Natural killer cell (primary cell): ENCODE measurements around the gene JADE2. TPM values are rescaled to one million over a fixed set of nuclear protein-coding genes. Genes with fewer than 3 reads are reported as not detected.
"Not testable (repeated sequence)": the region's sequence is repeated elsewhere in the genome, so short reads cannot be mapped to it uniquely, and the experiment has no call there.

ENCODE experiments used
- ATAC-seq, 3 donors: fragments of 150-1000 bp in 2 of 3; fragments of 200-7000 bp in 1 of 3; cut with Tn5 transposase; 1 replicate in 1 of 3; 2 replicates in 2 of 3; pipeline ENCODE4 v1.10.0; 2021; ENCODE audit warnings: mild to moderate bottlenecking in 2 of 3, moderate library complexity in 2 of 3
- DNase-seq, 2 donors: peaks; one replicate each; pipeline versions ENCODE4 v3.0.0 to v3.0.0-alpha.2; 2013 to 2021; ENCODE audit warnings: mixed read lengths in 1 of 2
- H3K27ac ChIP-seq: one replicate; pipeline ENCODE4 v1.5.1; 2013; ENCODE audit warnings: mild to moderate bottlenecking, low read length
- H3K27me3 ChIP-seq: one replicate; pipeline ENCODE4 v1.6.1; 2013; ENCODE audit warnings: low read length; ENCODE audit not compliant: control insufficient read depth, insufficient read depth
- H3K36me3 ChIP-seq: one replicate; pipeline ENCODE4 v1.6.1; 2013; ENCODE audit warnings: low read length; ENCODE audit not compliant: control insufficient read depth, insufficient read depth
- H3K4me1 ChIP-seq: one replicate; pipeline ENCODE4 v1.6.1; 2013; ENCODE audit warnings: low read length; ENCODE audit not compliant: control insufficient read depth, insufficient read depth
- H3K4me3 ChIP-seq: one replicate; pipeline ENCODE4 v1.5.1; 2013; ENCODE audit warnings: low read length
- H3K9me3 ChIP-seq: one replicate; pipeline ENCODE4 v1.6.1; 2013; ENCODE audit warnings: low read length; ENCODE audit not compliant: control insufficient read depth, insufficient read depth
- H3K27ac Mint-ChIP-seq, 2 donors: one replicate each; pipeline ENCODE4 v1.8.0; 2022; ENCODE audit warnings: mild to moderate bottlenecking in 2 of 2, mixed read lengths in 2 of 2, moderate library complexity in 1 of 2
- H3K27me3 Mint-ChIP-seq, 2 donors: one replicate each; pipeline ENCODE4 v1.8.0; 2022; ENCODE audit warnings: low read depth in 2 of 2, mixed read lengths in 2 of 2
- H3K36me3 Mint-ChIP-seq: one replicate; pipeline ENCODE4 v1.8.0; 2022; ENCODE audit warnings: mixed read lengths
- H3K4me1 Mint-ChIP-seq, 2 donors: one replicate each; pipeline ENCODE4 v1.8.0; 2022; ENCODE audit warnings: mixed read lengths in 2 of 2
- H3K4me3 Mint-ChIP-seq: one replicate; pipeline ENCODE4 v1.8.0; 2022; ENCODE audit warnings: mild to moderate bottlenecking, moderate library complexity, mixed read lengths
- H3K9me3 Mint-ChIP-seq, 2 donors: one replicate each; pipeline ENCODE4 v1.8.0; 2022; ENCODE audit warnings: mixed read lengths in 2 of 2
- WGBS: methylation state at CpG from one replicate; pipeline ENCODE4 v1.1.7; 2013; ENCODE audit warnings: missing lambda C conversion rate; ENCODE audit not compliant: insufficient coverage; 5-methylcytosine and 5-hydroxymethylcytosine counted together
- intact Hi-C: fragments of 100-400 bp; cut with micrococcal nuclease; formaldehyde crosslinking; loops from one replicate; pipeline ENCODE4 v1.14.2; 2022
- total RNA-seq, 4 donors: library from RNA; stranded (reverse); fragments of 120-200 nt in 1 of 4; gene quantifications; one replicate each; pipeline versions ENCODE4 v1.2.3 to v1.2.4, GENCODE V29; 2013 to 2022
- TF ChIP-seq, protein P1 (sequence below): fragments of 200-600 bp; IDR thresholded peaks from one replicate; pipeline ENCODE4 v1.8.0; 2022; ENCODE audit warnings: antibody characterized with exemption

The JADE2 gene
- total RNA-seq, 3 donors from 2014 or later (not counting 1 experiment from before 2014, with no cell fraction given): 130 to 174 (median 173) TPM

DNA sequence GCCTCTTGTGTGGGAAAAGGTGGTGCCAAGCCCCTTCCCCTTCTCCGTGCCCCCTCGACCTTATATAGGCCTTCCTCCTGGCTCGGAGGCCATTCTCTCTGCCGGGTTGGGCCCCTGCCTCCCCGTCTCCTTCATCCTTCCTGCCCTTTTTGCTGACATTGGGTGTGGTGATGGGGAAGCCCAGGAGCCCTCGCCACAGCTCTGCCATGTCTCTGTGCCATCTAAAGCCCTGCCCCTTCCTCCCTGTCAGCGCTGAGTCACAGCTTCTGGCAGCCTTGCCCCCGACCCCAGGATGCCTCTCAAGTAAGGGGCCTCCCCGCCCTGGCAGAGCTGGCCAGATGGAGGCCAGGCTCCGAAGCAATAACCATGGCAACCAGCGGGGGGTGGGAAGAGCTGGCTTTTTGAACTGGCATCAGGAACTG lies 30.4 kb downstream of the JADE2 start:
- H3K4me3 ChIP-seq: no peak overlapping the region
- H3K36me3 ChIP-seq: peaks cover 51% of the 10 kb centered on the region
- no peaks in the 10 kb centered on the region for H3K27me3 ChIP-seq
- peaks cover 47% of the 10 kb centered on the region for H3K4me1 ChIP-seq
- Mint-ChIP-seq H3K27ac (peak overlapping the region; percentile 92 to 94), H3K4me3 (peak overlapping the region; percentile 40), H3K27me3 (no peaks in the 10 kb centered on the region), H3K36me3 (no peaks in the 10 kb centered on the region), H3K4me1 (peaks cover 41 to 52% of the 10 kb centered on the region in 2 donors), H3K9me3 (no peaks in the 10 kb centered on the region)
- intact Hi-C loops: loop anchor here (1.0 kb wide), 1 partner anchor 31 kb away; the partner anchor contains the start of gene JADE2
- TF ChIP-seq, protein P1, sequence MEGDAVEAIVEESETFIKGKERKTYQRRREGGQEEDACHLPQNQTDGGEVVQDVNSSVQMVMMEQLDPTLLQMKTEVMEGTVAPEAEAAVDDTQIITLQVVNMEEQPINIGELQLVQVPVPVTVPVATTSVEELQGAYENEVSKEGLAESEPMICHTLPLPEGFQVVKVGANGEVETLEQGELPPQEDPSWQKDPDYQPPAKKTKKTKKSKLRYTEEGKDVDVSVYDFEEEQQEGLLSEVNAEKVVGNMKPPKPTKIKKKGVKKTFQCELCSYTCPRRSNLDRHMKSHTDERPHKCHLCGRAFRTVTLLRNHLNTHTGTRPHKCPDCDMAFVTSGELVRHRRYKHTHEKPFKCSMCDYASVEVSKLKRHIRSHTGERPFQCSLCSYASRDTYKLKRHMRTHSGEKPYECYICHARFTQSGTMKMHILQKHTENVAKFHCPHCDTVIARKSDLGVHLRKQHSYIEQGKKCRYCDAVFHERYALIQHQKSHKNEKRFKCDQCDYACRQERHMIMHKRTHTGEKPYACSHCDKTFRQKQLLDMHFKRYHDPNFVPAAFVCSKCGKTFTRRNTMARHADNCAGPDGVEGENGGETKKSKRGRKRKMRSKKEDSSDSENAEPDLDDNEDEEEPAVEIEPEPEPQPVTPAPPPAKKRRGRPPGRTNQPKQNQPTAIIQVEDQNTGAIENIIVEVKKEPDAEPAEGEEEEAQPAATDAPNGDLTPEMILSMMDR: no peak
- ATAC-seq (peak; percentile 91 to 94 (median 92)), DNase-seq (peak; percentile 71 to 91)
- no peaks in the 10 kb centered on the region for H3K9me3 ChIP-seq
- 6% methylated on average over 8 of the region's 11 CpGs for WGBS
- peak overlapping the region; percentile 69 for H3K27ac ChIP-seq

DNA sequence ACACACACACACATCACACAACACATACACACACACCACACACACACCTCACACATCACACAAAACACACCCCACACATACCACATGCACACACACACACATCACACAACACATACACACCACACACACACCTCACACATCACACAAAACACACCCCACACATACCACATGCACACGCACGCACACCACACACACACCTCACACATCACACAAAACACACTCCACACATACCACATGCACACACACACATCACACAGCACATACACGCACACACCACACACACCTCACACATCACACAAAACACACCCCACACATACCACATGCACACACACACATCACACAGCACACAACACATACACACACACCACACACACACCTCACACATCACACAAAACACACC lies 31.1 kb downstream of the JADE2 start:
- not testable (repeated sequence) for H3K4me3 Mint-ChIP-seq, H3K9me3 ChIP-seq, H3K27me3 ChIP-seq, H3K27me3 Mint-ChIP-seq, DNase-seq, H3K36me3 Mint-ChIP-seq, ATAC-seq, H3K4me3 ChIP-seq, H3K9me3 Mint-ChIP-seq
- H3K36me3 ChIP-seq: peaks cover 57% of the 10 kb centered on the region
- 88% methylated on average over 3 of the region's 3 CpGs for WGBS
- peaks cover 47% of the 10 kb centered on the region for H3K4me1 ChIP-seq
- peak overlapping the region; percentile 92 to 94 for H3K27ac Mint-ChIP-seq
- intact Hi-C loops: loop anchor here (1.0 kb wide), 1 partner anchor 31 kb away; the partner anchor contains the start of gene JADE2
- H3K4me1 Mint-ChIP-seq: peaks cover 38 to 55% of the 10 kb centered on the region in 2 donors
- H3K27ac ChIP-seq: peak overlapping the region; percentile 69

DNA sequence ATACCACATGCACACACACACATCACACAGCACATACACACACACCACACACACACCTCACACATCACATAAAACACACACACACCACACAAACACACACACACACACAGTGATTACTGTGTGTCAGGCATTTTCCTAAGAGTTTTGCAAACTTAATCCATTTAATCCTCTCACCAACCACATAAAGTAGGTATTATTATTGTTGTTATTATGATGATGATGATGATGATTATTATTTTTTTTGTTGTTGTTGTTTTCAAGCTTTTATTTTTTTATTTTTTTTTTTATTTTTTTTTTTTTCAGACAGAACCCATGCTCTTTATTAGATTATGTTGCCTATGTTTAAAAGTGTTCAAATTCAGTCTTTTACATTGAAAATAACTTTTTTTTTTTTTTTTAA lies 31.5 kb downstream of the JADE2 start:
- DNase-seq (no peak), ATAC-seq (no peak)
- no peaks in the 10 kb centered on the region for H3K9me3 Mint-ChIP-seq
- H3K9me3 ChIP-seq: no peaks in the 10 kb centered on the region
- intact Hi-C loops: loop anchor here (1.0 kb wide), 1 partner anchor 32 kb away; the partner anchor contains the start of gene JADE2
- peak overlapping the region; percentile 48 for H3K27ac ChIP-seq
- peak overlapping the region; percentile 92 to 94 for H3K27ac Mint-ChIP-seq
- no peaks in the 10 kb centered on the region for H3K36me3 Mint-ChIP-seq
- no peak overlapping the region for H3K4me3 Mint-ChIP-seq
- no peaks in the 10 kb centered on the region for H3K27me3 ChIP-seq
- TF ChIP-seq, protein P1: no peak
- no peak overlapping the region for H3K4me3 ChIP-seq
- H3K4me1 ChIP-seq: peaks cover 47% of the 10 kb centered on the region
- H3K4me1 Mint-ChIP-seq: peaks cover 34 to 55% of the 10 kb centered on the region in 2 donors
- H3K27me3 Mint-ChIP-seq: no peaks in the 10 kb centered on the region
- H3K36me3 ChIP-seq: peaks cover 57% of the 10 kb centered on the region

DNA sequence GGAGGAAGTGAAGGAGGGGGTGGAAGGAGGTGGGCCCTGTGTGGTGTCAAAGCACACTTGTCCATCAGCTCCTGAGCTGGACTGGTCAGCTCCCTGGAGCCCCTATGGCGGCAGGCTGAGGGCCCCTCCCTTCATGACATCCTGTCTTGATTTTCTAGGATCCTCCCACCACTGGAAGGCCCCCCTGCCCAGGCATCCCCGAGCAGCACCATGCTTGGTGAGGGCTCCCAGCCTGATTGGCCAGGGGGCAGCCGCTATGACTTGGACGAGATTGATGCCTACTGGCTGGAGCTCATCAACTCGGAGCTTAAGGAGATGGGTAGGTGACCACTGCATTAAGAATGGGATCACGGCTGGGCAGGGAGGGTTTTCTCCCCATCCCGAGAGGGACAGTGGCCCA lies 34.2 kb downstream of the JADE2 start:
- DNase-seq (no peak), ATAC-seq (no peak)
- Mint-ChIP-seq H3K4me3 (no peak overlapping the region), H3K9me3 (no peaks in the 10 kb centered on the region), H3K27me3 (no peaks in the 10 kb centered on the region), H3K36me3 (no peaks in the 10 kb centered on the region), H3K4me1 (peaks cover 22 to 50% of the 10 kb centered on the region in 2 donors), H3K27ac (peak overlapping the region; percentile 38 to 45)
- Histone ChIP-seq H3K4me3 (no peak overlapping the region), H3K36me3 (peaks cover 64% of the 10 kb centered on the region), H3K27ac (no peak overlapping the region), H3K9me3 (no peaks in the 10 kb centered on the region), H3K4me1 (peaks cover 33% of the 10 kb centered on the region), H3K27me3 (no peaks in the 10 kb centered on the region)
- intact Hi-C loops: no loop called here
- 95% methylated on average over 7 of the region's 7 CpGs for WGBS
- TF ChIP-seq, protein P1: no peak
